Loucy (cell line): ENCODE measurements around the gene CD82.

Source experiments
- EZH2phosphoT487 ChIP-seq: fragments of 200-600 bp; IDR thresholded peaks from 2 replicates; pipeline ENCODE4 v1.6.1; 2018; ENCODE audit warnings: antibody characterized with exemption, mild to moderate bottlenecking, moderate library complexity, borderline replicate concordance
- TF ChIP-seq, protein P1 (sequence below): fragments of 200-600 bp; sonication (generic); conservative IDR thresholded peaks from 2 replicates; pipeline ENCODE4 v1.5.1; 2014; ENCODE audit warnings: mild to moderate bottlenecking, antibody characterized with exemption, low read length

DNA sequence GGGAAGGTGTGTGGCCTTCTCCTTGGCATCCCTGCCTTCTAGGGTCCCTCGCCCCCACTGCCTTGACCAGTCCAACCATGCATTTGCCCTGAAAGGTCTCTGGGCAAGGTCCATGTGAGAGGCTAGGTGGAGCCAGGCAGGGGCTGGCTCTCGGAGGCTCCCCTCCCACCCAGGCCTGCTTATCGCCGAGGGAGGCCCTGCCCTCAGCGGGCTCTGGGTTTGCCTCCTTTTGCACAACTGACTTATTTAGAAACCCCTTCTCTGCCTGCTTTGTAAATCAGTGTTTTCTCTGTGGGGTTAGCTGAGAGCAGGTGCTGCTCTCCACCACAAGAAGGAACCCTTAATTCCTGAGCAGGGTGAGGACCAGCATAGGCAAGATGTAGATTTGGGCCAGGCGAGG lies 47.7 kb downstream of the CD82 start:
- TF ChIP-seq, protein P1, sequence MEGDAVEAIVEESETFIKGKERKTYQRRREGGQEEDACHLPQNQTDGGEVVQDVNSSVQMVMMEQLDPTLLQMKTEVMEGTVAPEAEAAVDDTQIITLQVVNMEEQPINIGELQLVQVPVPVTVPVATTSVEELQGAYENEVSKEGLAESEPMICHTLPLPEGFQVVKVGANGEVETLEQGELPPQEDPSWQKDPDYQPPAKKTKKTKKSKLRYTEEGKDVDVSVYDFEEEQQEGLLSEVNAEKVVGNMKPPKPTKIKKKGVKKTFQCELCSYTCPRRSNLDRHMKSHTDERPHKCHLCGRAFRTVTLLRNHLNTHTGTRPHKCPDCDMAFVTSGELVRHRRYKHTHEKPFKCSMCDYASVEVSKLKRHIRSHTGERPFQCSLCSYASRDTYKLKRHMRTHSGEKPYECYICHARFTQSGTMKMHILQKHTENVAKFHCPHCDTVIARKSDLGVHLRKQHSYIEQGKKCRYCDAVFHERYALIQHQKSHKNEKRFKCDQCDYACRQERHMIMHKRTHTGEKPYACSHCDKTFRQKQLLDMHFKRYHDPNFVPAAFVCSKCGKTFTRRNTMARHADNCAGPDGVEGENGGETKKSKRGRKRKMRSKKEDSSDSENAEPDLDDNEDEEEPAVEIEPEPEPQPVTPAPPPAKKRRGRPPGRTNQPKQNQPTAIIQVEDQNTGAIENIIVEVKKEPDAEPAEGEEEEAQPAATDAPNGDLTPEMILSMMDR: no peak
- TF ChIP-seq EZH2phosphoT487: no peak
